HG03039 (cell line): ENCODE results near the gene MELK.

Experiments
- ATAC-seq: cut with Tn5 transposase; IDR thresholded peaks from one replicate; pipeline ENCODE4 v1.9.1; 2021; ENCODE audit warnings: mild to moderate bottlenecking, moderate library complexity; ENCODE audit not compliant: unreplicated experiment

MELK gene

GRCh38 chr9:36576866-36577265 lies 4.2 kb downstream of the MELK start:
- no peak for ATAC-seq

DNA sequence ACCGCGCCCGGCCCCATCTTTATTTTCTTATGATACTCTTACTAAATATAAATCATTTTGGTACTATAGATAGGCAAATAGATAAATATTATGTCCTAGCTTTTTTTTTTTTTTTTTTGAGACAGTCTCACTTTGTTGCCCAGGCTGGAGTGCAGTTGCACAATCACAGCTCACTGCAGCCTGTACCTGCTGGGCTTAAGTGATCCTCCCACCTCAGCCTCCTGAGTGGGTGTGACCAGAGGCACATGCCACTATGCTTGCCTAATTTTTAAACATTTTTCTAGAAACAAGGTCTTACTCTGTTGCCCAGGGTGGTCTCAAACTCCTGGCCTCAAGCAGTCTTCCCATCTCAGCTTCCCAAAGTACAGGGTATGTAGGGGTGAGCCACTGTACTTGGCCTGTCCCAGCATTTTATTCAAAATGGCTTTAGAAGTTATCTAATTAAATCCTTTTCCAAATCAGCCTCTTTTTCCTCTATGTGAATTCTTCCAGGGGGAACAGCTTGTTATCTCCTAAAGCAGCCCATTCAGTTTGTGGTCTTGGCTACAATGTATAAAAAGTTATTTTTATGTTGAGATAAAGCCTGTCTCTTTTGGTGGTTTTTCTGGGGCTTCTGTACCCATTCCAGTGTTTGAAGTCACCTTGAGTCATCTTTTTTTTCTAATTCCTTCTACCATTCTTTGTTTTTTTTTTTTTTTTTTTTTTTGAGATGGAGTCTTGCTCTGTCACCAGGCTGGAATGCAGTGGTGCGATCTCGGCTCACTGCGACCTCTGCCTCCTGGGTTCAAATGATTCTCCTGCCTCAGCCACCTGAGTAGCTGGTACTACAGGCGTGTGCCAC lies 12.1 kb downstream of the MELK start:
- no peak for ATAC-seq

GRCh38 chr9:36590231-36590630 lies 17.5 kb downstream of the MELK start:
- ATAC-seq = no peak

GRCh38 chr9:36592801-36593583 lies 20.3 kb downstream of the MELK start:
- ATAC-seq = no peak

DNA sequence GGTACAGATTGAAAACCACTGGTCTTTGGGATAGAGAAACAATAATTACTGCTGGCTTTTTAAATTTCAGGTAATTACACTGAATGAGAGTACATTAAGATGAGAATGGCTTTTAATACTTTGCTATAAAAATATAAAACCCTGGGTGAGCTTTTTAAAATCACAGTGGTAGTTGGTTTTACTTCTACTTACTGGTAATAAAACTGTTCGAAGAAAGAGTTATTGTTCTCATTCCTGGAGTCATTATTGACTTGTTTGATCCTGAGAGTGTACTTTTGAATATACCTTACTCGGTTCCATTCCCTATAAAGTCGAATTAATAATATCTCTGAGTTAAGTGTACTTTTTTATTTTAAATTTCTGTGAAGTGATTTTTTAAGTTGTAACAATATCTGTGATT lies 21.5 kb downstream of the MELK start:
- ATAC-seq = no peak

DNA sequence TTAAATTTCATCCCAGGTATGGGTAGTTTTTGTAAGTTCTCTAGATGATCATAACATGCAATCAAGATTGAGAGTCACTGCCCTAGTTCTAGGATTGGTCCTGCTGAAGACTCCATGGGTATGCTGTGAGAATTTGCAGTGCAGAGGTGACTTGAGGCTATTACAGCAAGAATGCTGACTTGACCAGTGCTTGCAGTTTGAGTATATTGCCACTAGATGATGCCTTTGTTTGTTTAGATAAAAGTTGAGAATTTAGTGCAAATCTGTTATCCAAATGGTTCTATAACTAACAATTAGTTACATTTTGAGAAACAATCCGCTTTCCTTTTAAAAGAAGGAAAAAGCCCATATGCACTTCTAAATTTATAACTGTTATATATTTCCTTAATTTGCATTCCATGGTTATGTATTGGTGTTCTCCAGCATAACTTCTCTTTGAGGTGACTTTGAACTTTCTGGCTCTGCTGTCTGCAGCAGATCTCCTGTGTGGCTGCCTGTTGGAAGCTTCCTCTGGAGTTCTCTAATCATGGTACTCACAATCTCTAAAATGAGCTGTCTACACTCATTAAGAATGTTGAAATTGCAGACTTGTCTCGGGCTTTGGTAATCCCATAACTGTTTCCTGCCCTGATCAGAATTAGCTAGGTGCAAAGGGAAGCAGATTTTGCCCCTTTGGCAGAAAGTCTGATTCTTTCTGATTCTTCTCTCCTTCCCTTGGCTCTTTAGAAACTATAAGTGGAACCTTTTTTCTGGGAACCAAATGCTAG lies 24.9 kb downstream of the MELK start:
- no peak for ATAC-seq

DNA sequence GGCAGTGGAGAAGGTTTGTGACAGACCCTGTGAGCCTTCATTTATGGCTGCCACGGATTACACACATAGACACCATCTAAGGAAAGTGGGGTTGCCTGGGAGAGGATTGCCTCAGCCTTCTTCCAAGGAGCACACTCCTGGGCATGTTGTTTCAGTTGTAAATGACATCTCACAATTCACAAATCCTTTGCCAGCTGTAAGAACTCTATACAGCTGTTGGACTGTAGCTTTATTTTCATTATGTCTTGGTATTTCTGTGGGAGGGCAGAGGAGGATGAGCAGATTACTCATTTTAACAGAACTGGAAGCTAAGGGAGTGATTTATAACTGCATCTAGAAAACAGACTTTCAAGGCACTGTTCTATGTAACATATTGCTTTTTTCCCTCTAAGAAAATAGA lies 25.6 kb downstream of the MELK start:
- ATAC-seq = no peak

DNA sequence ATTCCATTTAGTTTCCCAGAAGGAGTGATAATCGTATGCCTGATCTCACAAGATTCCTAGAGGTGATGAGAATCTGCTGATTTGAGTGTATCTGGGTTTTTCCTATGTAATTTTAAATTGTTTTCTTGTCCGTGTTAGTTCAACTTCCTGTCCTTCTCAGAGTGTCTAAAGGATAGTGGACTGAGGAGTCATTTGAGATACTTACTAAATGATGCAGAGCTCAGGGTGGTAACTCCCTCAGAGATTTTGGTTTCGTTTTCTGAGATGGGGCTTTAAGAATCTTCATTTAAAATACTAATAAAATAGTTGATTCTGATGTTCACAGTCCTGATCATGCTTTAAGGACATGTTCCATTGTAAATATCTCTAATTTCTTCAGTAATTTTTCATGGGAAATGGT lies 30.3 kb downstream of the MELK start:
- ATAC-seq = peak; percentile 61

DNA sequence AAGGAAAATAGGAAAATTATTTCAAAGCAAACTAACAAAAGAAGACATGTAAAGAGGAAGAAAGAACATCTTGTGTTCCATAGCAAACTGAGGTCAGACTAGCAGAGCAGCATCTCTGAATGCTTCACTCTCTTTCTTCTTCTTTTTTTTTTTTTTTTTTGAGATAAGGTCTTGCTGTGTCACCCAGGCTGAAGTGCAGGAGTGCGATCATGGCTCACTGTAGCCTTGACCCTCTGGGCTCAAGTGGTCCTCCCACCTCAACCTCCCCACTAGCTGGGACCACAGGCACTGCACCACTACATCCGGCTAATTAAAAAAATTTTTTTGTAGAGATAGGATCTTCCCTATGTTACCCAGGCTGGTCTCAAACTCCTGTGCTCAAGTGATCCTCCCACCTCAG lies 36.6 kb downstream of the MELK start:
- no peak for ATAC-seq

DNA sequence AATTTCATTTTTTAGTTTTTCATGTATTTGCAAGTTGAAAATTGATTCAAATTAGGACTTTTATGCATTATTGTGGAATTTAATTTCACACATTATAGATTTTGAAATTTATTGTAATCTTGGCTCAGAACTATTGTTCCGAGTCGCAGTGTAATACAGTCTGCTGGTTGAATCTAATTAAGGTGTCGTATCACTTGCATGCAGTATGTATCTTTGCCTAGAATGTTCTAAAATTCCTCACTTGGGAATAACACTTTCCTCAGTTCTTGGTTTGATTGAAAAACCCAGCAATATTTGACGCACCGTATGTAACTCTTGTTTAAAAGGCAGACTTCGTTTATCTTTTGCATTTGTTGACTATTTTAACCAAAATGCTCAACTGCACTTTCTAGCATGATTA lies 49.4 kb downstream of the MELK start:
- no peak for ATAC-seq

- no peak for ATAC-seq
Observed at GRCh38 chr9:36623280-36623679, 50.6 kb downstream of the MELK start.

- no peak for ATAC-seq
Observed at GRCh38 chr9:36625006-36625615, 52.4 kb downstream of the MELK start.

DNA sequence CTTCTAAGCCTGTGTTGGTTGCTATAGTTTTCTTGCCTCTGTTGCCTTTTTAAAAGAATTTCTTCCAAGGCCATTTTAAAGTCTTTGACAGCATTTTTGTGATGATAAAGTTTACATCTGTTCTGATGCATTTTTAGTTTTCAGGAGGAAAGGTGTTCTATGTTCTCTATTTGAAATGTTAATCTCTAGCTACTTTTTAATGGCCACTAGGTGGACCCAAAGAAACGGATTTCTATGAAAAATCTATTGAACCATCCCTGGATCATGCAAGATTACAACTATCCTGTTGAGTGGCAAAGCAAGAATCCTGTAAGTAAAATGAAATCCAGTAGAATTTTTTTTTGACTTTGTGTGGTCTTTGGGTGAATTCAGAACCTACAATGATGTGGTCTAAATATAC lies 60.2 kb downstream of the MELK start:
- no peak for ATAC-seq

GRCh38 chr9:36637491-36638270 lies 65.0 kb downstream of the MELK start:
- ATAC-seq = no peak

DNA sequence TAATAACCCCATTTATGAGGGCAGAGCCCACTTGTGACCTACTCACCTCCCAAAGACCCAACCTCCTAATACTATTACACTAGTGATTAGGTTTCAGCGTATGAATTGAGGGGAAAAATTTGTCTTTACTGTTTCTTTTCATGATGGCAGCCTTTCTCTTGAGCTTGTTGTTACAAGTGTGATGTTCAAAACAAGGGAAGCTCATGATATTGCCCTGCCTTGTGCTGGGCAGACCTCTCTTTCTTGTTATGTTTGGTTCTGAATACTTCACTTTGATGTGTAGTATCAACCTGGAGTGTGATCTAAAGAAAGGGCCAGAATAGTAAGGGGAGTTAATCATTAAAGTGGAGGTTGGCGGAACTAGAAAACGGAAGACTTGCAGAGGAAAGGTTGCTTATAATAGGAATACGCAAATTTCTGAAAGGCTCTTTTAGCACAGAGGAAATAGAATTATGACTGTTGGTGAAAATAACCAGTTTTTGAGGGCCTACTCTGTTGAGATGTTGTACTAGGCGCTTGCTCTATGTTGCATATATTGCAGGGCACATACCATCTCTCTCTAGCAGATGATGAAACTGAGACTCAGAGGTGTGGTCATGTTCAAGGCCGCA lies 68.2 kb downstream of the MELK start:
- no peak for ATAC-seq

GRCh38 chr9:36642817-36643216 lies 70.1 kb downstream of the MELK start:
- ATAC-seq = no peak

DNA sequence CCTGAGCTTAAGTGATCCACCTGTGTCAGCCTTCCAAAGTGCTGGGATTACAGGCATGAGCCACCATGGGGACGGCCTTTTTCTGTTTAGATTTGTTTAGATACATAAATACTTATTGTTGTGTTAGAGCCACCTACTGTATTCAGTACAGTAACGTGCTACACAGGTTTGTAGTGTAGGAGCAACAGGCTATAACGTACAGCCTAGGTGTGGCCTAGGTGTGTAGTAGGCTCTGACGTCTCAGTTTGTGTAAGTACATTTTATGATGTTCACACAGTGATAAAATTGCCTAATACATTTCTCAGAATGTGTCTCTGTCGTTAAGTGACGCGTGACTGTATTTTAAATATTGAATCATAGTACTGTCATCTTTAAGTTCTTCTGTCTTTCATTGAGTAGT lies 84.1 kb downstream of the MELK start:
- ATAC-seq = no peak

- ATAC-seq = no peak
Observed at GRCh38 chr9:36659500-36659899, 86.8 kb downstream of the MELK start.

GRCh38 chr9:36664806-36665205 lies 92.1 kb downstream of the MELK start:
- ATAC-seq = no peak

- ATAC-seq = no peak
Observed at GRCh38 chr9:36665387-36665786, 92.7 kb downstream of the MELK start.
